NCI-H146 (cell line): ENCODE measurements around the gene PTTG1IP2.

ENCODE experiments used
- DNase-seq: peaks from one replicate; lab custom pipeline; 2025; lab: John Stamatoyannopoulos, UW

The PTTG1IP2 gene

DNA sequence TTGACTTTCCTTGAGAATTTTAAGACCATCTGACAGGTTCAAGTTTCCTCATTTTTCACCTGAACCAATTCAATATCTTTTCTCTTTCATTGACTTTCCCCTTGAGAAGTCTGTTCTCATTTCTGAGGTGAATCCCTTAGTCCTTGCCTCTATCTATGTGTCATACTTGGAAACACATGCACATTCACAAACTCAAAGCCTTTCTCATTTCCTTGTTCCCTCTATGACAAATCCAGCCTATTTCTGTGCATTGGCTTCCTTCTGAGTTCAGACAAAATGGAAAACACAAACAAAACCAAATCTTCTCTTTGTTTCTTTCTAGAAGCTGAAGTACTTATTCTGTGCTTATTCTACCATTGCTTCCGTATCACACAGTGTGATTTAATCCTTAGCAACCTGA, 13.8 kb downstream of the PTTG1IP2 start:
- DNase-seq, result no peak

DNA sequence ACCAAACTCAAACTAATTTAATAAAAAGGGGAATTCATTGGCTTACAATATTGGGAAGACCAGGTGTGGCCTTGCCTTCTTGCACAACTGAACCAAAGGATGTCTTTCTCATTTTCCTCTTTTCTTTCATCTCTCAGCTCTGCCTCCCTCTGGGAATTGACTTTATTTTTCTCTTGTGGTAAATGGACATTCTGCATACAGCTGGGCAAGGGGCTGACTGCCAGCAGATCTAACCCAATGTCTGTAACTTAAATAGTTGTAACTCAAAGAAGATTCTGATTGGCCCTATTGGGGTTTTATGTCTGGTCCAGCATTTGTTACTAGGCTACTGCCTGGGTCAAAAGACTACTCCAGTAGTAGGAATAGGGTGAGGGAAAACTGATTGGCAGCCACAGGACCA, 15.3 kb downstream of the PTTG1IP2 start:
- DNase-seq, result no peak

DNA sequence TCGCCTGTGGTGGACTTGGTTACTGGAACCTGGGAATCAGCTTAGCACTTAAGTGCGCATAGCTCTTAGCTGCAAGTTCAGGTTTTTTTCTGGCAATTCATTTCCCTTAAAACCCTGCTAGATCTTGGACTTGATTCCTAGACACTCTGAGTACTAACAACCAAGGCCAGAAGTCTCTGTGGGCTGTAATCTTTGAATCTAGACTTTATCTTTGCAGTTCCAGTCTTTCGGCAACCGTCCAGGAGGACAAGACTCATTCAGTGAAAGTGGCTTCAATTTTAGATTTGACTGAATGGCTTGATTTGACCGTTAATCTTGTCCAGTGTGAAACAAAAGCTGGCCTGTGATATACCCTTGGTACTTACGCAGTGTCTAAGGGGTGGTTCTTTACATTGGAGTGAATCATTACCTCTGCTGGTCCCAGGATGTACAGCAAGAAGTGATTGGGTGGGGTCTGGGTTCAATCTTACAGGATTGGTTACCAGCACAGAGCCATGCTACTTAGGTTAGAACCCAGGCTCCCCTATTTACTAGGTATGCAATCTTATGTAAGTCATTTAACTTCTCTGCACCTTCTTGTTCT, 16.4 kb downstream of the PTTG1IP2 start:
- no peak for DNase-seq

DNA sequence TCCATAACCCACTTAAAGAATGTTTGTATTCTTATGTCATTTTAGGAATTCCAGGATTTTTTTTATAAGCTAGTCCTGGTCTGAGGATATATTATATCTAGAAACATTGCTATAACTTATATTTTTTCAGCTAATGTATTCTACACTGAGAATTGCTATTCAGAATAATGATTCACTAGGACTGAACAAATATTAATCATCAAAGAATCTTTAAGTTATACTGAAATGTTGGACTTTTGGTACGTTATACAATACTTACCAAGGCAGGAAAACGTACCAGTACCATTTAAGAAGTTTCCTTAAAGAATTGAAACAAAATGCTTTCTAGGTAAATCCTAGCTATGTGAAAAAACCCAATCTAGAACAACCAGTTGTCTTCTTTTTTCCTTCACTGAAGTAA, 18.4 kb downstream of the PTTG1IP2 start:
- no peak for DNase-seq

DNA sequence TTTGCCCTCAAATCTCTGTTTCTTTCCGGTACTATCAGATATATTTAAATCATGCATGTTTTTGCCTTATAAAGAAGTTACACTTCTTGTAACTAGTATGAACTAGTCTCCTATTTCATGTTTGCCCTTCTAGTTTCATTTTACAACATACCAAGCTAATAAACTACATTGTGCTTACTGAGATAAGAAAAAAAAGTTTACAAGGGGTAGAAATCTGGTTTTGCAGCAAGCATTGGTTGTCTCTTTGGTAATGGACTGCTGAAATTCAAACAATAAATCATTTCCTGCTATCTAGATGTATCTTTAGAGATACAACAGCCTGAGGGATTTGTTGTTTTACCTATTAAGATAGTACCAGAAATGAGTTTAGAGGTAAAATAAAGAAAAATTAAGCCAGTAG, 18.8 kb downstream of the PTTG1IP2 start:
- no peak for DNase-seq

DNA sequence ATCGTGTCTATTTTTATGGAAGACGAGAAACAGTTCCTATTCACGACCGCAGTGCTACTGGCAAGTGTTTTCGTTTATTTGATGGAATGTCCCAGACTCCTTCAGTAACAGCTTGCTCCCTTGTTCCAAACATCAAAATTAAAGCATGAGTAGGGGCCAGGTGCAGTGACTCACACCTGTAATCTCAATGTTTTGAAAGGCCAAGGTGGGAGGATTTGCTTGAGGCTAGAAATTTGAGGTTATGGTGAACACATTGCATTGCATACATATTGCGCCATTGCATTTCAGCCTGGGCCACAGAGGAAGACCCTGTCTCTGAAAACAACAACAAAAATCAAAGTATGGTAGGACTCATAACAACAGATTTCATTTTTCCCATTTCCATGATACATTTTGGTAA, 22.8 kb downstream of the PTTG1IP2 start:
- DNase-seq, result no peak

DNA sequence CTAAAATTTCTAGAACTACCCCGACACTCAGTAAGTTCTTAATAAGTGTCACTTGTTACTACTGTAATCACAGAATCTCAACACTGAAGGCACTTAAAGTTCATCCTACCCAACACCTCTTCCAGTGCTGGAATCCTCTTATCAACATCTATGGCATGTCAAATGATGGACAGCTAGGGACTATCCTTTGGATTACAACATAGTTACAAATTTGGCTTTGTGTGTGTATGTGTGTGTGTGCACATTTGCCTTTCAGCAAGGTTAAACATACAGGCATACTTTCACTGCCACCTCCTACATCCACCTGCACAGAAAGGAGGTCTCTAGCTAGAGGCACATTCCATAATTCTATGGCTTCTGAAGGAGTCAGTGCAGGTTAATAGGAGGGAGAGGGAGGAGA, 25.8 kb downstream of the PTTG1IP2 start:
- DNase-seq, result no peak

DNA sequence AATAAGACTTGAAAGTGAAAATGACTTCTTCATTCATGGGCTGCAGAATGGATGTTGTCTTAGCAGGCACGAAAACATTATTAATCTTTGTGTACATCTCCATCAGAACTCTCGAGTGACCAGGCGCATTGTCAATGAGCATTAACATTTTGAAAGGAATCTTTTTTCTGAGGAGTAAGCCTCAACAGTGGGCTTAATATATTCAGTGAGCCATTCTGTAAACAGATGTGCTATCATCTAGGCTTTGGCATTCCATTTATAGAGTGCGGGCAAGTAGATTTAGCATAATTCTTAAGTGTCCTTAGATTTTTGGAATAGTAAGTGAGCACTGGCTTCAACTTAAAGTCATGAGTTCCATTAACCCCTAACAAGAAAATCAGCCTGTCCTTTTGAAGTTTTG, 33.1 kb downstream of the PTTG1IP2 start:
- DNase-seq, result no peak

DNA sequence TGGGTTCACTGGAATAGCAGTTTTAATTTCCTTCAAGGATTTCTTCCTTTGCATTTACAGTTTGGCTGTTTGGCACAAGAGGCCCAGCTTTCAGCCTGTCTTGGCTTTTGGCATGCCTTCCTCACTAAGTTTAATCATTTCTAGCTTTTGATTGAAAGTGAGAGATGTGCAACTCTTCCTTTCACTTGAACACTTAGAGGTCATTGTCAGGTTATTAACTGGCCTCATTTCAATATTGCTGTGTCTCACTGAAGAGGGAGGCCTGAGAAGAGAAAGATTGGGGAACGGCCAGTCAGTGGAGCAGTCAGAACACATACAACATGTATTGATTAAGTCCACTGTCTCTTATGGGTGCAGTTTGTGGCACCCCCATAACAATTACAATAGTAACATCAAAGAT, 33.9 kb downstream of the PTTG1IP2 start:
- DNase-seq, result no peak

DNA sequence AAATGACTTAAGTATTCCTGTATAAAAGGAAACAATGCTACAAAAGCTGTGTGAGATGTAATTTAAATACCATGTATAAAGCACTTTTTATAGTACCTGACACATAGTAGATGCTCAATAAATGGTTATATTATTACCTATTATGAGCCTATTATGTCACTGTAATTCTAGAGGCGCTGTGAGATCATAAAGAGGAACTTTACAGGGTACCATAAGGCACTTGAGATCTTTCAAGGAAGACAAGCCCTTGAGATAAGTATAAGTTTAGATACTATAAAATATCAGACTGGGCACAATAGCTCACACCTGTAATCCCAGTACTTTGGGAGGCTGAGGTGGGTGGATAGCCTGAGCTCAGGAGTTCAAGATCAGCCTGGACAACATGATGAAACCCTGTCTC, 38.3 kb downstream of the PTTG1IP2 start:
- DNase-seq, result no peak

DNA sequence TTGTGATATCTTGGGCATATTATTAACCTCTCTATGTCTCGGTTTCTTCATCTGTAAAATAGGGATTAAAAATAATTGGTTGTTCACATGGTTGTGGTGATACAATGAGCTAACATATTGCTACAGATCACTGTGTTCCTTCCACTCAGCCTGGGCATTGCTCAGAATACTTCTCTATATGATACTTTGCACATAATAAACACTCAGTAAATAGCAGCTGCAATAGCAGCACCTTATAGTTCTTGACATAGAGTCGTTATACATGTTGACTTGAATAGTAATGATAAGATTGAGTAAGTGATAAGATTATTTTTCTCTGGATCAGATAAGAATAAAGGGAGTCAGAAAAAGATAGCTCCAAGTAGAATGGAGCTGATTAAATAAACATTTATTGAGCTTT, 42.3 kb downstream of the PTTG1IP2 start:
- no peak for DNase-seq

DNA sequence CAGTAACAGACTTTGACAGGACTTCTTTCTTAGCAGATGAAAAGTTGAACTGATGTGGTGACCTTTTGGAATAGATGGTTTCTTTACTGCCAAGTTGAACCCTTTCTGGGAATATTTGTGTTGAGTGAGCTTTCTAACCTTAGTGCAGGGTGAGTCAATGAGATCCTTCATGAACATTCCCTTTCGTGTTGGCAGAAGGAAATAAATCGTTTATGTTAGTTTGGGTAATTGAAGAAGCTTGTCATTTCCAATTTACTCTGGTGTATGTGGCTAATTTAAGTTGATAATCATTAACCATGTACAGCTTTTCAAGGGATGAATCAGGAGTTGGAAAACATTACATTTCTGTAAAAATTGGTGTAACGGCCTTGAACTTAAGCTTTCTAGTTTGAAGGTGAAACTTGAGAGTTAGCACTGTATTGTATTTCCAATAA, 43.4 kb downstream of the PTTG1IP2 start:
- DNase-seq, result no peak

DNA sequence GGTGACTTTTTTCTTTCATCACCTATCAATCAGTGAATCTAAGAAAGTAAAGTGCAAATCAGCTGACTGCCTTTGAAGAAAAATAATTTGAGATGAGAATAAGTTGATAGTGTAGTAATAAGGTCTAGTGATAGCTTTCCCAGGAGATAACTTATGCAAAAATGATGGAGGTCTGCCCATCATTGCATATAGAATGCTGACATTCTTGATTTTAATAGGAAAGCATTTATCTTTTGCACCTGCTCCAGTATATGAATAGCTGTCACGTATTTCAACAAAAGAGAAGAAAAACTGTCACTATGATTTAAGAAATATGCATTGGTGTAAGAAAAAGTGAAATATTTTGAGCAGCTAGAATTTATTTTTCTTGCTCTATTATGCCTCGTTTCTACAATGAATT, 46.8 kb downstream of the PTTG1IP2 start:
- no peak for DNase-seq

DNA sequence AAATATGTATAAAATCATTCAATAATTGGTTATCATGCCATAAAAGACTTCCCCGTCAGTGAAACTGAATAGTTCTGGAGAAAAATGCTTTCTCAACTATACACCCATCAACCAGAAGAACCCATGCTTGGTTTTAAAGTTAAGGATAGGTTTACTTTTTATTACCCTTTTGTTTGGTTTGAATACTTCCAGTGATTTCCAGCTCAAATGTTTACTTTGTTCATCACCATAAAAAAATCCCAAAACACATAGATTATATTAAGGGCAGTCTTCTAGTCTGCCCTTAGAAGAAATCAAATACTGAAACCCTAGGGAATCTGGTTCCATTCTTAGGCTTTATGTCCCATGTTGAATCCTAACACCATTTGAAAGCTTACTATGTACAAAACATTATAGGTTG, 49.2 kb downstream of the PTTG1IP2 start:
- no peak for DNase-seq

DNA sequence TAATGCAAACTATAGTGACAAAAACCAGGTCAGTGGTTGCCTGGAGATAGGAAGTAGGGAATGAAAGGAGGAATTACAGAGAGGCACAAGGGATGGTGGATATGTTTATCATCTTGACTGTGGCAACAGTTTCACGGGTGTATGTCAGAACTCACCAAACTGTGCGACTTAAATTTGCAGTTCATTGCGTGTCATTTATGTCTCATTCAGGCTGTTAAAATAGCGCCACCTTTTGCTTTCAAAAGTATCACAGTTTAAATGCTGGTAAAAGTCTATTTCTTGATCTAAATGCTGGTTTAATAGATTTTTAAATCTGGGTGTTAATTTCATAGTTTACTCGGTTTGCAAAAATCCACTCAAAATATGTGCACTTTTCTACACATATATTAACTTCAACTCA, 51.0 kb downstream of the PTTG1IP2 start:
- no peak for DNase-seq

DNA sequence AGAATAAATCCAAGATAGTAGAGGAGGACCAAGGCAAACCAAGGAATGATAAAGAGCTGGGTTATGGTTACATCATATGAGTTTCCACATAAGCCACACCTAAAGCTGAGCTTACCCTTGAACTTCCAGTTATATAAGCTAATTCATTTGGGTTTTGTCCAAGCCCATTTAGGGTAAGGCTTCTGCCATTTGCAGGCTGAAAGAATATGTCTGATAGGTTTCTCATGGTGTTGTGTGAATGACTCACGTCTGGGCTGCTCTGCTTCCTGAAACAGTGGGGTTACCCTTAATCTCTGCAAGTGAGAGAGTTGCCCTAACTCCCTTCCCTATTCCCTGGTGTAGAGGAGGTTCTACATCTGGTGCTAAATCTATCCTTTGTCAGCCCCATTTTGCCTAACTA, 60.8 kb downstream of the PTTG1IP2 start:
- DNase-seq, result no peak

DNA sequence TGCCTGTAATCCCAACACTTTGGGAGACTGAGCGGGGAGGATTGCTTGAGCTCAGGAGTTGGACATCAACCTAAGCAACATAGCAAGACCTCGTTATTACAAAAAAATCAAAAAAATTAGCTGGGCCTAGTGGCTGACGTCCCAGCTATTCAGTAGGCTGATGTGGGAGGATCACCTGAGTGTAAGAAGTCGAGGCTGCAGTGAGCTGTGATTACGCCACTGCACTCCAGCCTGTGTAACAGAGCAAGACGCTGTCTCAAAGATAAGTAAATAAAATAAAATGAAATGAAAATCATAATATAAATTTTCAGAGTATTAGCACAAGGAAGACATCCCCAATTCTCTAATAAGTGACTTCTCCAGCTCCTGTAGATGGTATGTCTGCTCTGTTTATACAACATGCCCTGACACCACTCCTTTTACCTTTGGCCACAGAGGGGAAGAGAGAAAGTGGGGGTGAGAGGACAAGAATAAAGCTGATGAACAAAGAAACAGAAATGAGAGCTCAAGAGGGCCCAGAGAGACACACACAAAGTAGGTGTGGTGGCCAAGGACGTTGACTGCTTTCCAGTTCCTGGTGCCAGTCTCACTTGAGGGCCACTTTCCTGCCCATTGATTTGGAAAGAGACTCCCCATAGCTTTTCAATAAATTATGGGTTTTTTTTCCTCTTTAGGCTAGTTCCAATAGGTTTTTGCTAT, 62.9 kb downstream of the PTTG1IP2 start:
- no peak for DNase-seq

DNA sequence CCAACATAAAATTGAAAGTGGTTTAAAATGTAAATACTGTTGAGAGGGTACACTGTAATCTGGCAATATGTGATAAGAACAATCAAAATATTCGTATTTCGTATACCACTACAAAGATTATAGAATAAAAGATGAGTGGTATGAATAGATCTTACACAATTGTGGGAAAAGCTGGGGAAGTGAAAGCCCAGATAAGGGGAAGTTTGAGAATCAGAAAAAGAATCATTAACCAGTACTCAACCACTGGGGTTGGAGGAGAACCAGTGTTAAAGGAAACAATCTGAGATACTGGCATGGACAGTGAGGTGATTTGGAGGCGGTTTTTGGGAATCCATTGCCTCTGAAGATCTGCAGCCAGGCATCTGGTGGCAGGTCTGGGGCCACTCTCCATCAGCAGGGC, 67.0 kb downstream of the PTTG1IP2 start:
- no peak for DNase-seq

DNA sequence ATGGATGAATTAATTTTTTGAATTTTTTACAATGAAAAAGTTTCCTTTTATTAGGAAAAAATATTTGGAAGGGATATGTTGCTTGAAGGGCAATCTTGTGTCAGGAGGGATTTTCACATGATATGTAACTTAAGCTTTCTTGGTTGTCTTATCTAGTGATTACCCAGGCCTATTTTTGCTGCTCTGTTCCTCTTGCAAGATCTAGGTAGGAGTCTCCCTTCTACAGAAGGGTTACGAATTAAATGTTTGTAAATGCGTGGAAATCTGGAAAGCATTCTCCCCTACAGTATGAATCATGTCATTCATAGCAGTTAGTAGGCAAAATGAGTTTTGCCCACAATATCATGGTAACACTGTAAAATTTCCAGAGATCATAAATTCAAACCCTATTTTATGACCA, 69.0 kb downstream of the PTTG1IP2 start:
- no peak for DNase-seq

DNA sequence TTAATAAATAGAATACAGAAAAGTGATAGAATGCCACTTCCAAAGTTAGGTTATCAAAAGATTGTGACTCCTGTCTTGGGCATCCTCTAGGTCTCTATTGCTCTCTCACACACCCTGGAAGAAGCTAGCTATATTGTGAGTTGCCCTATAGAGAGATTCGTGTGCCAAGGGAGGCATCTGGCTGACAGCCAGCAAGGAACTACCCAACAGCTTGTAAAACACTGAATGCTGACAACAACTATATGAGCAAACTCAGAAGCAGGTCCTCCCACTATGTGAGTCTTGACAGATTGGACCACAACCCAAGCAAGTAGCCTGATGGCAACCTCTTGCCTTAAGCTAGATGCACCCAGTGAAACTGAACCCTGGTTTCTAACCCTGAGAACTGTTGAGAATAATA, 71.0 kb downstream of the PTTG1IP2 start:
- DNase-seq, result no peak

DNA sequence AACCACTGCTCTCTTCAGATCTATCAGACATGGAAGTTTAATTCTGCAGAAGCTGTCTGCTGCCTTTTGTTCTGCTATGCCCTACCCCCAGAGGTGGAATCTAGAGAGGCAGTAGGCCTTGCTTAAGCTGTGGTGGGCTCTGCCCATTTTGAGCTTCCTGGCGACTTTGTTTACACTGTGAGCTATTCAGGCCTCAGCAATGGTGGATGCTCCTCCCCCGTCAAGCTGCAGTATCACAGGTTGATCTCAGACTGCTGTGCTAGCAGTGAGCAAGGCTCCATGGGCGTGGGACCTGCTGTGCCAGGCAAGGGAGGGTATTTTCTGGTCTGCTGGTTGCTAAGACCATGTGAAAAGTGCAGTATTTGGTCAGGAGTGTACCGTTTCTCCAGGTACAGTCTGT, 81.6 kb downstream of the PTTG1IP2 start:
- DNase-seq, result peak; percentile 3

DNA sequence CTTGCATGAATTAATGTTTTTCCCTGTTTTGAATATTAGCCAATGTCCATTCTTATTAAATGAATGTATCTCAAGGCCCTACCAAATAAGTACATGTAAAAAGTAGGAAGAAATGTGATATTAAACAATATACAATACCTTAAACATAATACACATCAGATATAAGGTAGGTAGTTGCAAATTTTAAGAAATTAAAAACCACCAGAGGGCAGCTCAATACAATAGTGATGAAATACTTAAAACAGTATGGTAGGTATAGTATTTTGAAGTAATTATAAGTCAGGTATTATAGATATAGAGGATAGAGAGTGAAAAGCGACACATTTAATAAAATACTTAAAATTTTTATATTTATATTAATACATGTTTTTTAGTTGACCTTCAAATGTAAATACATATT, 83.1 kb downstream of the PTTG1IP2 start:
- DNase-seq, result no peak

DNA sequence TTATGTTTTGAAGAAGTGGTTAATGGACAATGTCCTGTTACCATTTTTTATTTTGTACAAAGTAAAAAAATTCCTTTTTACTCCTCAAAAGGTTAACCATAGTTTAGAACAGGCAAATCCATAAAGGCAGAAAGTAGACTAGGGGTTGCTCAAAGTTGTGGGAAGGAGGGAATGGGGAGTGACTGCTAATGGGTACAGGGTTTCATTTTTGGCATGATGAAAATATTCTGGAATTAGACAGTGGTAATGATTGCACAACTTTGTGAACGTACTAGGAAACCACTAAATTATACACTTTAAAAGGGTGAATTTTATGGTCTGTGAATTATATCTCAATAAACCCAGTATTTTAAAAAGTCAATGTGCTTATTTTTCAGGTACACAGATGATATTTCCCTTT, 91.3 kb downstream of the PTTG1IP2 start:
- DNase-seq, result no peak
